Measurements from ENCODE around the gene PGK2. TPM values are rescaled to one million over a fixed set of nuclear protein-coding genes. Genes with fewer than 3 reads are reported as not detected.

Gene PGK2
- total RNA-seq, 1 donor = not detected

DNA sequence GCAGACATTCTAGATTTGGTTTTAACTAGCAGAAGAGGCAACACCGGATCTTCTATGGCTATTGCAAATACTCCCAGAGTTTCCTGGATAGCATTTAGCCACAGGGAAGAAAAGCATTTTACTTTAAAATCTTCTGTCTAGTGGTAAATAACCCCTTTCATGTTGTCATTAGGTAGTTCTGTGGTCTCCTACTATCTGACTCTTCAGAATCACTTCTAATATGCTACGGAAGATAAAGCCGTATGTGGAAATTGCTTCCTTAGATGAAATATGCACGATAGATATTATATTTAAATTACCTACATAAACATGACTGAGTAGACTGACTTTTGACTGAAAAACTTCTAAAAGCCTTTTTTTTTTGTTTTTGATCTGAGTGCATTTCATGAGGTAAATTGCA lies 43.7 kb downstream of the PGK2 start:
- H3K4me3 ChIP-seq (ENCODE audit: low read depth, low read length) = no peak overlapping the region

DNA sequence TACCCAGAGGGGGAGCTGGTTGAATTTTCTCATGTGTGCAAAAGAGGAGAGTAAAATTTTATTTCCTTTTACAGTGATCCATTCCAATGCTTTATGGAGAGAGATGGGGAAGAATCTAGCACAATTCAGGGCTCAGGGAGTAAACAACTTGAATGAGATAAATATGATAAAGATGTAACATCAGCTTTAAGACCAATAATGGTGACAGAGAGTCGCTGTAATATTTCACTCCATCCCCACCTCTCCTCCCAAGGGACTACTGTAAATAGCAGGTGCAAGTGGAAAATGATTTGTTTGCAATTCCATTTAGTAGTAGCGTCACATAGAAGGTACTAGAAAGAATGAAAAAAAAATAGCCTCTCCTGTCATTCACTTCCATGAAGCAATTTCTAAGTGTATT lies 47.7 kb downstream of the PGK2 start:
- DNase-seq (ENCODE audit: low read depth) = no peak
- H3K4me3 ChIP-seq (ENCODE audit: low read depth, low read length) = no peak overlapping the region
- TF ChIP-seq, protein P1, sequence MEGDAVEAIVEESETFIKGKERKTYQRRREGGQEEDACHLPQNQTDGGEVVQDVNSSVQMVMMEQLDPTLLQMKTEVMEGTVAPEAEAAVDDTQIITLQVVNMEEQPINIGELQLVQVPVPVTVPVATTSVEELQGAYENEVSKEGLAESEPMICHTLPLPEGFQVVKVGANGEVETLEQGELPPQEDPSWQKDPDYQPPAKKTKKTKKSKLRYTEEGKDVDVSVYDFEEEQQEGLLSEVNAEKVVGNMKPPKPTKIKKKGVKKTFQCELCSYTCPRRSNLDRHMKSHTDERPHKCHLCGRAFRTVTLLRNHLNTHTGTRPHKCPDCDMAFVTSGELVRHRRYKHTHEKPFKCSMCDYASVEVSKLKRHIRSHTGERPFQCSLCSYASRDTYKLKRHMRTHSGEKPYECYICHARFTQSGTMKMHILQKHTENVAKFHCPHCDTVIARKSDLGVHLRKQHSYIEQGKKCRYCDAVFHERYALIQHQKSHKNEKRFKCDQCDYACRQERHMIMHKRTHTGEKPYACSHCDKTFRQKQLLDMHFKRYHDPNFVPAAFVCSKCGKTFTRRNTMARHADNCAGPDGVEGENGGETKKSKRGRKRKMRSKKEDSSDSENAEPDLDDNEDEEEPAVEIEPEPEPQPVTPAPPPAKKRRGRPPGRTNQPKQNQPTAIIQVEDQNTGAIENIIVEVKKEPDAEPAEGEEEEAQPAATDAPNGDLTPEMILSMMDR (IDR thresholded peaks at IDR 0.05; ENCODE audit: insufficient read depth, low read length) = no peak

More for the DNA sequence above, 43.7 kb downstream of the PGK2 start:
- TF ChIP-seq, protein P1 (IDR thresholded peaks at IDR 0.05; ENCODE audit: insufficient read depth, low read length) = no peak
- no peak for DNase-seq (ENCODE audit: low read depth)

DNA sequence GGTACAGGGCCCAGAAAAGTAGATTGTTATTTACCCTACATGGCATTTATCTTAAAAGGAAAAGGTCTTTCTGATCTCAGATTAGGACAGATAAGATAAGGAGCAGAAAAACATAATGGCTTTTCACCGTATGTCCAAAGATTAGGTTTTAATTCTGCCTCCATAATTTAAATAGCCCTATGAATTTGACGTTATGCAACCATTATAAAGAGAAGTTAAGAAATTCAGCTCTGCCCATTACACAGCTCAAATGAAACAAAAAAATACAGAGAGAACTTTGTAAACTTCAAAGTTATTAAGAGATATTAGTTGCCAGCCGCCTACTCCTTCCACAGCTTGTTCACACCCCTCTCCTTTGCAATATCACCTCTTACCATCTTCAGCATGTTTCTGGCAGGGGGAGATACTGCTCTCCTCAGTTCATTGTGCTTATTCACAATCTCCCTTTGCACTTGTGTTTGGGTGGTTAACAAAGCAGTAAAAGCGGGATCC lies 51.0 kb downstream of the PGK2 start:
- TF ChIP-seq, protein P1 (IDR thresholded peaks at IDR 0.05; ENCODE audit: insufficient read depth, low read length) = no peak
- DNase-seq (ENCODE audit: low read depth) = no peak

More for the DNA sequence above, 51.0 kb downstream of the PGK2 start:
- H3K4me3 ChIP-seq (ENCODE audit: low read depth, low read length) = no peak overlapping the region

Other genes with a start within 250 kb of the PGK2 start
- gene C6orf141, start 236.6 kb downstream of the PGK2 start, total RNA-seq (ENCODE audit: low replicate concordance) = 0.57 and 5.7 TPM in 2 replicates
- not detected in 2 replicates for gene RHAG, start 150.4 kb downstream of the PGK2 start, total RNA-seq (ENCODE audit: low replicate concordance)
- gene CRISP2, start 73.7 kb downstream of the PGK2 start, total RNA-seq (ENCODE audit: low replicate concordance) = not detected in 2 replicates
- gene CRISP3, start 42.9 kb downstream of the PGK2 start, total RNA-seq (ENCODE audit: low replicate concordance) = not detected in 2 replicates
- not detected in 2 replicates for gene CRISP1, start 79.2 kb upstream of the PGK2 start, total RNA-seq (ENCODE audit: low replicate concordance)
- not detected in 2 replicates for gene DEFB114, start 176.9 kb upstream of the PGK2 start, total RNA-seq (ENCODE audit: low replicate concordance)
- gene DEFB113, start 182.3 kb upstream of the PGK2 start, total RNA-seq (ENCODE audit: low replicate concordance) = not detected in 2 replicates
- not detected in 2 replicates for gene DEFB110, start 234.7 kb upstream of the PGK2 start, total RNA-seq (ENCODE audit: low replicate concordance)